HEK293 (cell line): Measurements from ENCODE around the gene WIPF3.

Experiments
- GLIS1 ChIP-seq: fragments of 450-650 bp; formaldehyde crosslinking; IDR thresholded peaks from 2 replicates; pipeline ENCODE4 v1.5.1; 2016; ENCODE audit warnings: missing biosample characterization, missing genetic modification characterization
- SP7 ChIP-seq: fragments of 450-650 bp; formaldehyde crosslinking; IDR thresholded peaks from 2 replicates; pipeline ENCODE4 v1.5.1; 2016; ENCODE audit warnings: missing biosample characterization, missing genetic modification characterization
- ZBTB20 ChIP-seq: fragments of 450-650 bp; formaldehyde crosslinking; IDR thresholded peaks from 2 replicates; pipeline ENCODE4 v1.5.1; 2016; ENCODE audit warnings: missing biosample characterization, missing genetic modification characterization
- ZBTB48 ChIP-seq: fragments of 450-650 bp; formaldehyde crosslinking; IDR thresholded peaks from 2 replicates; pipeline ENCODE4 v1.5.1; 2016; ENCODE audit warnings: missing biosample characterization, missing genetic modification characterization
- ZBTB7A ChIP-seq: fragments of 450-650 bp; formaldehyde crosslinking; IDR thresholded peaks from 2 replicates; pipeline ENCODE4 v1.5.1; 2016; ENCODE audit warnings: low read depth, missing biosample characterization, missing genetic modification characterization
- ZFP37 ChIP-seq: fragments of 450-650 bp; formaldehyde crosslinking; IDR thresholded peaks from 2 replicates; pipeline ENCODE4 v1.5.1; 2016; ENCODE audit warnings: missing biosample characterization, missing genetic modification characterization
- ZFP41 ChIP-seq: fragments of 450-650 bp; formaldehyde crosslinking; IDR thresholded peaks from 2 replicates; pipeline ENCODE4 v1.5.1; 2016; ENCODE audit warnings: missing biosample characterization, missing genetic modification characterization, borderline replicate concordance
- ZNF10 ChIP-seq: fragments of 450-650 bp; formaldehyde crosslinking; IDR thresholded peaks from 2 replicates; pipeline ENCODE4 v1.5.1; 2017; ENCODE audit warnings: missing biosample characterization, missing genetic modification characterization
- ZNF155 ChIP-seq: fragments of 450-650 bp; formaldehyde crosslinking; IDR thresholded peaks from 2 replicates; pipeline ENCODE4 v1.5.1; 2016; ENCODE audit warnings: missing biosample characterization, missing genetic modification characterization
- ZNF19 ChIP-seq: fragments of 450-650 bp; formaldehyde crosslinking; IDR thresholded peaks from 2 replicates; pipeline ENCODE4; 2016; ENCODE audit warnings: missing biosample characterization, missing genetic modification characterization, low read depth
- ZNF2 ChIP-seq: fragments of 450-650 bp; formaldehyde crosslinking; IDR thresholded peaks from 2 replicates; pipeline ENCODE4 v1.5.1; 2016; ENCODE audit warnings: missing biosample characterization, missing genetic modification characterization
- ZNF214 ChIP-seq: fragments of 450-650 bp; formaldehyde crosslinking; IDR thresholded peaks from 2 replicates; pipeline ENCODE4 v1.5.1; 2017; ENCODE audit warnings: missing biosample characterization, mild to moderate bottlenecking, missing genetic modification characterization, borderline replicate concordance
- ZNF292 ChIP-seq: fragments of 450-650 bp; formaldehyde crosslinking; IDR thresholded peaks from 2 replicates; pipeline ENCODE4 v1.5.1; 2016; ENCODE audit warnings: low read depth, missing biosample characterization, missing genetic modification characterization, borderline replicate concordance
- ZNF394 ChIP-seq: fragments of 450-650 bp; formaldehyde crosslinking; IDR thresholded peaks from 2 replicates; pipeline ENCODE4 v1.5.1; 2016; ENCODE audit warnings: missing biosample characterization, missing genetic modification characterization, mild to moderate bottlenecking, moderate library complexity, borderline replicate concordance
- ZNF48 ChIP-seq: fragments of 450-650 bp; formaldehyde crosslinking; IDR thresholded peaks from 2 replicates; pipeline ENCODE4 v1.5.1; 2016; ENCODE audit warnings: missing biosample characterization, missing genetic modification characterization
- ZNF560 ChIP-seq: fragments of 450-650 bp; formaldehyde crosslinking; IDR thresholded peaks from 2 replicates; pipeline ENCODE4 v1.5.1; 2017; ENCODE audit warnings: missing biosample characterization, missing genetic modification characterization, borderline replicate concordance
- ZNF561 ChIP-seq: fragments of 450-650 bp; IDR thresholded peaks from 2 replicates; pipeline ENCODE4 v1.5.1; 2018; ENCODE audit warnings: missing biosample characterization, missing genetic modification characterization, borderline replicate concordance
- ZNF629 ChIP-seq: fragments of 450-650 bp; formaldehyde crosslinking; IDR thresholded peaks from 2 replicates; pipeline ENCODE4 v1.5.1; 2017; ENCODE audit warnings: missing biosample characterization, missing genetic modification characterization
- ZNF707 ChIP-seq: fragments of 450-650 bp; formaldehyde crosslinking; IDR thresholded peaks from 2 replicates; pipeline ENCODE4 v1.5.1; 2016; ENCODE audit warnings: missing biosample characterization, missing genetic modification characterization
- ZNF776 ChIP-seq: fragments of 450-650 bp; formaldehyde crosslinking; IDR thresholded peaks from 2 replicates; pipeline ENCODE4 v1.5.0; 2017; ENCODE audit warnings: missing biosample characterization, missing genetic modification characterization, borderline replicate concordance
- ZNF792 ChIP-seq: fragments of 450-650 bp; formaldehyde crosslinking; IDR thresholded peaks from 2 replicates; pipeline ENCODE4 v1.5.1; 2016; ENCODE audit warnings: missing biosample characterization, missing genetic modification characterization
- ZSCAN30 ChIP-seq: fragments of 450-650 bp; IDR thresholded peaks from 2 replicates; pipeline ENCODE4 v1.5.1; 2018; ENCODE audit warnings: missing biosample characterization, mild to moderate bottlenecking, missing genetic modification characterization, moderate library complexity
- TF ChIP-seq, protein P1 (sequence below): fragments of 450-650 bp; formaldehyde crosslinking; IDR thresholded peaks from 2 replicates; pipeline ENCODE4 v1.5.1; 2016; ENCODE audit warnings: missing biosample characterization, missing genetic modification characterization
- TF ChIP-seq, protein P2 (sequence below): fragments of 450-650 bp; formaldehyde crosslinking; conservative IDR thresholded peaks from 2 replicates; pipeline ENCODE4 v1.5.1; 2016; ENCODE audit warnings: low read depth, missing biosample characterization, missing genetic modification characterization
- TF ChIP-seq, protein P3 (sequence below): fragments of 450-650 bp; formaldehyde crosslinking; IDR thresholded peaks from 2 replicates; pipeline ENCODE4 v1.5.1; 2016; ENCODE audit warnings: missing biosample characterization, missing genetic modification characterization
- TF ChIP-seq, protein P4 (sequence below): fragments of 450-650 bp; formaldehyde crosslinking; IDR thresholded peaks from 2 replicates; pipeline ENCODE4 v1.5.1; 2016; ENCODE audit warnings: missing biosample characterization, missing genetic modification characterization
- TF ChIP-seq, protein P5 (sequence below): fragments of 450-650 bp; formaldehyde crosslinking; IDR thresholded peaks from 2 replicates; pipeline ENCODE4 v1.5.1; 2017; ENCODE audit warnings: missing biosample characterization, missing genetic modification characterization
- TF ChIP-seq, protein P6 (sequence below): fragments of 450-650 bp; formaldehyde crosslinking; IDR thresholded peaks from 2 replicates; pipeline ENCODE4; 2016; ENCODE audit warnings: missing biosample characterization, missing genetic modification characterization

WIPF3 gene

DNA sequence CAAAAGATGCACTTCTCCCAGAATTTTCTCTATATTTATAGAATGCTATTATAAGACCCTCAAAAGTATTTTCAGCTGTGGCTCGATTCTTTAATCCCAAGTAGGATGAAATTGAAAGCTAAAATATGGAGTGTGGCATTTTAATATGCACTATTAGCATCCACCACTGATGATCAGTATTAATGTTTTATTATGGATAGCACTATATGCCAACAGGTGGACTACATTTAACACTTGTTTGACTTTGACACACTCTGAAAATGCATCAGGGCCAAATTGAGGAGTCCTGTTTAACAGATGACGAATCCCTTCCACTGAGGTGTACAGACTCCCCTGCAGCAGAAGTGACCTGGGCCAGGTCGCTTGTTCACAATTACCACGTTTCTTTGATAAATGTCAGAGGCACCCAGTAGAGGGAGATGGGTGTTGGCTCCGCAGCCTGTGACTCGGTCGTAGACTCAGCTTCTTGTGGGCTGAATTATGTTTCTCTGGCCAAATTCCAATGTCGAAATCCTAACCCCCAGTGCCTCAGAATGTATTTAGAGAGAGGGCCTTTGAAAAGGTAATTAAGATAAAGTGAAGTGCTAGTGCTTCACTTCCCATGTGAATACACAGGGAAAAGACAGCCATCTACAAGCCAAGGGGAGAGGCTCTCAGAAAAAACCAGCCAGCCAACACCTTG lies 48.1 kb downstream of the WIPF3 start (continued):
- TF ChIP-seq ZFP41 (tag by site-specific recombination) (no peak), ZNF629 (peak; percentile 50; the same call in 1 of the 2 replicates), ZNF561 (0 out of 2 replicates have a peak, but pooled peaks have one; percentile 23), ZBTB7A (tag by site-specific recombination) (no peak), ZNF155 (tag by site-specific recombination) (no peak), ZBTB20 (tag by site-specific recombination) (no peak), ZNF707 (tag by site-specific recombination) (no peak), ZNF214 (tag by site-specific recombination) (no peak), ZBTB48 (no peak), ZNF10 (no peak), ZNF776 (no peak), ZNF560 (tag by site-specific recombination) (no peak), GLIS1 (peak; percentile 72), ZNF292 (tag by site-specific recombination) (no peak), ZSCAN30 (tag by site-specific recombination) (no peak), ZFP37 (tag by site-specific recombination) (no peak), ZNF19 (no peak), ZNF792 (tag by site-specific recombination) (no peak), SP7 (tag by site-specific recombination) (peak; percentile 58; the same call in 1 of the 2 replicates), ZNF394 (tag by site-specific recombination) (no peak), ZNF48 (no peak), ZNF2 (tag by site-specific recombination) (no peak)
- TF ChIP-seq, protein P1, sequence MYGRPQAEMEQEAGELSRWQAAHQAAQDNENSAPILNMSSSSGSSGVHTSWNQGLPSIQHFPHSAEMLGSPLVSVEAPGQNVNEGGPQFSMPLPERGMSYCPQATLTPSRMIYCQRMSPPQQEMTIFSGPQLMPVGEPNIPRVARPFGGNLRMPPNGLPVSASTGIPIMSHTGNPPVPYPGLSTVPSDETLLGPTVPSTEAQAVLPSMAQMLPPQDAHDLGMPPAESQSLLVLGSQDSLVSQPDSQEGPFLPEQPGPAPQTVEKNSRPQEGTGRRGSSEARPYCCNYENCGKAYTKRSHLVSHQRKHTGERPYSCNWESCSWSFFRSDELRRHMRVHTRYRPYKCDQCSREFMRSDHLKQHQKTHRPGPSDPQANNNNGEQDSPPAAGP (tag by site-specific recombination) = no peak
- TF ChIP-seq, protein P2, sequence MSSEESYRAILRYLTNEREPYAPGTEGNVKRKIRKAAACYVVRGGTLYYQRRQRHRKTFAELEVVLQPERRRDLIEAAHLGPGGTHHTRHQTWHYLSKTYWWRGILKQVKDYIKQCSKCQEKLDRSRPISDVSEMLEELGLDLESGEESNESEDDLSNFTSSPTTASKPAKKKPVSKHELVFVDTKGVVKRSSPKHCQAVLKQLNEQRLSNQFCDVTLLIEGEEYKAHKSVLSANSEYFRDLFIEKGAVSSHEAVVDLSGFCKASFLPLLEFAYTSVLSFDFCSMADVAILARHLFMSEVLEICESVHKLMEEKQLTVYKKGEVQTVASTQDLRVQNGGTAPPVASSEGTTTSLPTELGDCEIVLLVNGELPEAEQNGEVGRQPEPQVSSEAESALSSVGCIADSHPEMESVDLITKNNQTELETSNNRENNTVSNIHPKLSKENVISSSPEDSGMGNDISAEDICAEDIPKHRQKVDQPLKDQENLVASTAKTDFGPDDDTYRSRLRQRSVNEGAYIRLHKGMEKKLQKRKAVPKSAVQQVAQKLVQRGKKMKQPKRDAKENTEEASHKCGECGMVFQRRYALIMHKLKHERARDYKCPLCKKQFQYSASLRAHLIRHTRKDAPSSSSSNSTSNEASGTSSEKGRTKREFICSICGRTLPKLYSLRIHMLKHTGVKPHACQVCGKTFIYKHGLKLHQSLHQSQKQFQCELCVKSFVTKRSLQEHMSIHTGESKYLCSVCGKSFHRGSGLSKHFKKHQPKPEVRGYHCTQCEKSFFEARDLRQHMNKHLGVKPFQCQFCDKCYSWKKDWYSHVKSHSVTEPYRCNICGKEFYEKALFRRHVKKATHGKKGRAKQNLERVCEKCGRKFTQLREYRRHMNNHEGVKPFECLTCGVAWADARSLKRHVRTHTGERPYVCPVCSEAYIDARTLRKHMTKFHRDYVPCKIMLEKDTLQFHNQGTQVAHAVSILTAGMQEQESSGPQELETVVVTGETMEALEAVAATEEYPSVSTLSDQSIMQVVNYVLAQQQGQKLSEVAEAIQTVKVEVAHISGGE (tag by site-specific recombination) = 0 out of 2 replicates have a peak, but pooled peaks have one; percentile 2
- TF ChIP-seq, protein P3, sequence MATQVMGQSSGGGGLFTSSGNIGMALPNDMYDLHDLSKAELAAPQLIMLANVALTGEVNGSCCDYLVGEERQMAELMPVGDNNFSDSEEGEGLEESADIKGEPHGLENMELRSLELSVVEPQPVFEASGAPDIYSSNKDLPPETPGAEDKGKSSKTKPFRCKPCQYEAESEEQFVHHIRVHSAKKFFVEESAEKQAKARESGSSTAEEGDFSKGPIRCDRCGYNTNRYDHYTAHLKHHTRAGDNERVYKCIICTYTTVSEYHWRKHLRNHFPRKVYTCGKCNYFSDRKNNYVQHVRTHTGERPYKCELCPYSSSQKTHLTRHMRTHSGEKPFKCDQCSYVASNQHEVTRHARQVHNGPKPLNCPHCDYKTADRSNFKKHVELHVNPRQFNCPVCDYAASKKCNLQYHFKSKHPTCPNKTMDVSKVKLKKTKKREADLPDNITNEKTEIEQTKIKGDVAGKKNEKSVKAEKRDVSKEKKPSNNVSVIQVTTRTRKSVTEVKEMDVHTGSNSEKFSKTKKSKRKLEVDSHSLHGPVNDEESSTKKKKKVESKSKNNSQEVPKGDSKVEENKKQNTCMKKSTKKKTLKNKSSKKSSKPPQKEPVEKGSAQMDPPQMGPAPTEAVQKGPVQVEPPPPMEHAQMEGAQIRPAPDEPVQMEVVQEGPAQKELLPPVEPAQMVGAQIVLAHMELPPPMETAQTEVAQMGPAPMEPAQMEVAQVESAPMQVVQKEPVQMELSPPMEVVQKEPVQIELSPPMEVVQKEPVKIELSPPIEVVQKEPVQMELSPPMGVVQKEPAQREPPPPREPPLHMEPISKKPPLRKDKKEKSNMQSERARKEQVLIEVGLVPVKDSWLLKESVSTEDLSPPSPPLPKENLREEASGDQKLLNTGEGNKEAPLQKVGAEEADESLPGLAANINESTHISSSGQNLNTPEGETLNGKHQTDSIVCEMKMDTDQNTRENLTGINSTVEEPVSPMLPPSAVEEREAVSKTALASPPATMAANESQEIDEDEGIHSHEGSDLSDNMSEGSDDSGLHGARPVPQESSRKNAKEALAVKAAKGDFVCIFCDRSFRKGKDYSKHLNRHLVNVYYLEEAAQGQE (tag by site-specific recombination) = no peak
- TF ChIP-seq, protein P4, sequence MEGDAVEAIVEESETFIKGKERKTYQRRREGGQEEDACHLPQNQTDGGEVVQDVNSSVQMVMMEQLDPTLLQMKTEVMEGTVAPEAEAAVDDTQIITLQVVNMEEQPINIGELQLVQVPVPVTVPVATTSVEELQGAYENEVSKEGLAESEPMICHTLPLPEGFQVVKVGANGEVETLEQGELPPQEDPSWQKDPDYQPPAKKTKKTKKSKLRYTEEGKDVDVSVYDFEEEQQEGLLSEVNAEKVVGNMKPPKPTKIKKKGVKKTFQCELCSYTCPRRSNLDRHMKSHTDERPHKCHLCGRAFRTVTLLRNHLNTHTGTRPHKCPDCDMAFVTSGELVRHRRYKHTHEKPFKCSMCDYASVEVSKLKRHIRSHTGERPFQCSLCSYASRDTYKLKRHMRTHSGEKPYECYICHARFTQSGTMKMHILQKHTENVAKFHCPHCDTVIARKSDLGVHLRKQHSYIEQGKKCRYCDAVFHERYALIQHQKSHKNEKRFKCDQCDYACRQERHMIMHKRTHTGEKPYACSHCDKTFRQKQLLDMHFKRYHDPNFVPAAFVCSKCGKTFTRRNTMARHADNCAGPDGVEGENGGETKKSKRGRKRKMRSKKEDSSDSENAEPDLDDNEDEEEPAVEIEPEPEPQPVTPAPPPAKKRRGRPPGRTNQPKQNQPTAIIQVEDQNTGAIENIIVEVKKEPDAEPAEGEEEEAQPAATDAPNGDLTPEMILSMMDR (tag by site-specific recombination) = peak; percentile 35; the same call in 1 of the 2 replicates
- TF ChIP-seq, protein P5, sequence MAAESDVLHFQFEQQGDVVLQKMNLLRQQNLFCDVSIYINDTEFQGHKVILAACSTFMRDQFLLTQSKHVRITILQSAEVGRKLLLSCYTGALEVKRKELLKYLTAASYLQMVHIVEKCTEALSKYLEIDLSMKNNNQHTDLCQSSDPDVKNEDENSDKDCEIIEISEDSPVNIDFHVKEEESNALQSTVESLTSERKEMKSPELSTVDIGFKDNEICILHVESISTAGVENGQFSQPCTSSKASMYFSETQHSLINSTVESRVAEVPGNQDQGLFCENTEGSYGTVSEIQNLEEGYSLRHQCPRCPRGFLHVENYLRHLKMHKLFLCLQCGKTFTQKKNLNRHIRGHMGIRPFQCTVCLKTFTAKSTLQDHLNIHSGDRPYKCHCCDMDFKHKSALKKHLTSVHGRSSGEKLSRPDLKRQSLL (tag by site-specific recombination) = no peak
- TF ChIP-seq, protein P6, sequence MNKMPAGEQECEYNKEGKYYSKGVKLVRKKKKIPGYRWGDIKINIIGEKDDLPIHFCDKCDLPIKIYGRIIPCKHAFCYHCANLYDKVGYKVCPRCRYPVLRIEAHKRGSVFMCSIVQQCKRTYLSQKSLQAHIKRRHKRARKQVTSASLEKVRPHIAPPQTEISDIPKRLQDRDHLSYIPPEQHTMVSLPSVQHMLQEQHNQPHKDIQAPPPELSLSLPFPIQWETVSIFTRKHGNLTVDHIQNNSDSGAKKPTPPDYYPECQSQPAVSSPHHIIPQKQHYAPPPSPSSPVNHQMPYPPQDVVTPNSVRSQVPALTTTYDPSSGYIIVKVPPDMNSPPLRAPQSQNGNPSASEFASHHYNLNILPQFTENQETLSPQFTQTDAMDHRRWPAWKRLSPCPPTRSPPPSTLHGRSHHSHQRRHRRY (tag by site-specific recombination) = no peak
